GM10266 (cell line): ENCODE data around the gene PCED1A.
"Not testable (repeated sequence)": the region's sequence is repeated elsewhere in the genome, so short reads cannot be mapped to it uniquely, and the experiment has no call there.

Experiments used
- DNase-seq: peaks from one replicate; pipeline ENCODE4 v3.0.0; 2012; ENCODE audit errors: extremely low spot score
- TF ChIP-seq, protein P1 (sequence below): IDR thresholded peaks from 2 replicates; pipeline ENCODE4 v1.5.1; 2012; ENCODE audit warnings: mild to moderate bottlenecking, low read depth; ENCODE audit not compliant: control insufficient read depth, insufficient read depth; ENCODE audit errors: missing control alignments

Gene PCED1A

DNA sequence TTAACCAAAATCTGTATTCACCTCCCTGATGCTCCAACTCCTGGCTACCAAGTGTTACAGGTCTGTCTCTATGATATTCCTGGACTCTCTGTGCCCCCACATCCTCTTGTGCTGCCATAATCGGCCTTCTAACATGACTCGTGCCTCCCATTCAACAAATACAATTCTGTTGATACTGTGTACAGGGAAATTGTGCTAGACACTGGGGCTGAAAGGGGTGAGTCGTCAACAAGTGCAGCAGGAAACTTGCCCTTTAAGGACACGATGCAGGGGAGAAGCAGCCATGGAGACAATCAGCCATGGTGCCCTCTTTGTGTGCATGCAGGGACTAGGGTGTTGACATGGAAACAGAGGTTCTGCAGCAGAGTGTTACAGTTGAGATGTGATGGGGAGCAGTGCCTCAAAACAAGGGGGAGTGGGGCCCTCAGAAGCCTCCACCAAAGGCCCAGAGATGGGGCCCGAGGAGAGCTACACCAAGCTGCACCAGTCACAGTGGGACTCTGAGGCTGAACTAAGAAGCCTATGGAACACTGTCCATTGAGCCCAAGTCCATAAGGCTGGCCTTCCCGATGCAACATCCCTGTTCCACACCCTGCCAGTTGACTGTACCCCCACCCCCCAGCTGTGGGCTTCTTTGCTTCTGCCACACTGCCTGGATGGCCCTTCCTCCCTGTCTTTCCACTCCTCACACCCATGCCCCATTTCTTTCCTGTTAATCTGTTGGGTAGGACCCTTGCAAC lies 3.1 kb downstream of the PCED1A start:
- TF ChIP-seq, protein P1, sequence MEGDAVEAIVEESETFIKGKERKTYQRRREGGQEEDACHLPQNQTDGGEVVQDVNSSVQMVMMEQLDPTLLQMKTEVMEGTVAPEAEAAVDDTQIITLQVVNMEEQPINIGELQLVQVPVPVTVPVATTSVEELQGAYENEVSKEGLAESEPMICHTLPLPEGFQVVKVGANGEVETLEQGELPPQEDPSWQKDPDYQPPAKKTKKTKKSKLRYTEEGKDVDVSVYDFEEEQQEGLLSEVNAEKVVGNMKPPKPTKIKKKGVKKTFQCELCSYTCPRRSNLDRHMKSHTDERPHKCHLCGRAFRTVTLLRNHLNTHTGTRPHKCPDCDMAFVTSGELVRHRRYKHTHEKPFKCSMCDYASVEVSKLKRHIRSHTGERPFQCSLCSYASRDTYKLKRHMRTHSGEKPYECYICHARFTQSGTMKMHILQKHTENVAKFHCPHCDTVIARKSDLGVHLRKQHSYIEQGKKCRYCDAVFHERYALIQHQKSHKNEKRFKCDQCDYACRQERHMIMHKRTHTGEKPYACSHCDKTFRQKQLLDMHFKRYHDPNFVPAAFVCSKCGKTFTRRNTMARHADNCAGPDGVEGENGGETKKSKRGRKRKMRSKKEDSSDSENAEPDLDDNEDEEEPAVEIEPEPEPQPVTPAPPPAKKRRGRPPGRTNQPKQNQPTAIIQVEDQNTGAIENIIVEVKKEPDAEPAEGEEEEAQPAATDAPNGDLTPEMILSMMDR, result no peak
- no peak for DNase-seq

DNA sequence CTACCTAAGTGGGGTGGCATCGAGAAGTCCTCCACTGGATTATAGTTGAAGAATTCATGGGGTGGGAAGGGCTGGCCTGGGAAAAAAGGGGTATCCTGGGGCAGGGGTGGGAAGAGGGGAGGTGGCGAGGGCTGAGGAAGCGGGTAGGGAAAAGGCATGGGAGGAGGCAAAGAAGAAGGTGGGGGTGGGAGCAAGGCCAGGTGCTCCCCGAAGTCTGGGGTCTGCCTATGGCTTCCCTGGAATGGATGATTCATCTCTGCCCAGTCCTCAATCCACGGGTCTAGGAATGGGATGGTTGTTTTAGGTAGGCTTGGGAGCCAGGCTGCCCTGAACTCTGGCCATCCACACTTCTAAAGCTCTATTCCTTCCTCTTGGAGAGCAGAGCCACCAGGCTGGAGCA lies 4.4 kb downstream of the PCED1A start:
- TF ChIP-seq, protein P1, result no peak
- no peak for DNase-seq

DNA sequence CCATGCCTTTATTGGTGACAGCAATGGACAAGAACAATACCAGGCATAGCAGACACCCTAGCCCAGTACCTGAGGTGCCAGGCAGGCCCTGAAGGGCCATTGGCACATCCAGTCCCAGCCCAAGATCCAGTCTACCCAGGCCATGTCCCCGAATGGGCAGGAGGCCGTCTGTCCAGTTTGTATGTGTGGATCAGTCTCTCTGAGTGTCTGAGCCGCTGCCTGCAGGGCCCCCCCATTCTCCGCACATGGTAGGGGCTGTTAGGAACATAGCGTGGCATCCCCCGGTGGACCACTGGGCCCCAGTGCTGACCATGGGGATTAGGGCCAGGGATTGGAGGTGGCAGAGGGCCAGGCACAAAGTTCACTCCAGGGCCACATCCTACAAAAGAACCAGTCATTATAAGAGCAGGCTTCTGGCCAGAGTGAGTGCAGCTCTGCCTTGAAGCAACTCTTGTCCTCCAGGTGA lies 5.1 kb downstream of the PCED1A start:
- TF ChIP-seq, protein P1, result no peak

DNA sequence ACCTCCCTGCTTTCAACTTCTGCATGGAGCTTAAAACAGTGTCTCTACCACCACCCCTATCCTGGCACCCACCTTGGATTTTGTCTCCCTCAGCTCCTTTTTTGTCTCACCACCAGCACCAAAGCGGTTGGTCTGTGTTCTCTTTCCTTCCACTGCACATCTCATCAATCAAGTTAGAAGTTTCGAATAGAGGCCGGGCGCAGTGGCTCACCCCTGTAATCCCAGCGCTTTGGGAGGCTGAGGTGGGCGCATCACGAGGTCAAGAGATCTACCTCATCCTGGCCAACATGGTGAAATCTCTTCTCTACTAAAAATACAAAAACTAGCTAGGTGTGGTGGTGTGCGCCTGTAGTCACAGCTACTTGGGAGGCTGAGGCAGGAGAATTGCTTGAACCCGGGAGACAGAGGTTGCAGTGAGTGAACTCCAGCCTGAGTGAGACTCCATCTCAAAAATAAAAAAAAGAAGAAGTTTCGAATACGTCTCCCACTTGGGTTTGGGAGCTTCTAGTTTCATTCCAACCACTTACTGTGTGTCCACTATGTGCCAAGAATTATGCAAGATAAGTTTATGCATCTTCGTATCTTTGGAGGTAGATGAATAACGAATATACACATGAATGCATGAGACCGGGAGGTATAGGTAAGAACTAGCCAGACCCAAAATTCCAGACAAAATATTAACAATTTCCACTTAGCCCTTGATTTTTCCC lies 5.9 kb downstream of the PCED1A start:
- TF ChIP-seq, protein P1, result no peak
- DNase-seq, result no peak

More for the DNA sequence above, 5.1 kb downstream of the PCED1A start:
- no peak for DNase-seq

DNA sequence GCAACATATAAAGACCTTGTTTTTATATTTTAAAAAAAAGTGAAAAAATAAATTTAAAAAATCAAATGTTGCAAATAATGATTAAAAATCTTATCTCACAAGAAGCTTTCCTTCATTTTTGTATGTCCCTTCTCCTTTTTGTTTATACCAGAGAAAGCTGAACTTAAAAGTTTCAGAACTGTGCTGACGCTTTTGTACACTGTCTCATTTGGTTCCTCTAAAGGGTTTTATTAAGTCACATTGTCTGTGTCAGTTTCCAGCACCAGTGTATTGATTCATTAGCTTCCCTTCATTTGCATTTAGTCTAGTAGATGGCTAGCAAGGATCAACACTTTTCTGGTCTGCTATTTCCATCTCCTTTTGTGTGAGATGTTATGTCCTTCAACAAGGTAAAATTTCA lies 6.7 kb downstream of the PCED1A start:
- TF ChIP-seq, protein P1, result no peak
- DNase-seq, result no peak

DNA sequence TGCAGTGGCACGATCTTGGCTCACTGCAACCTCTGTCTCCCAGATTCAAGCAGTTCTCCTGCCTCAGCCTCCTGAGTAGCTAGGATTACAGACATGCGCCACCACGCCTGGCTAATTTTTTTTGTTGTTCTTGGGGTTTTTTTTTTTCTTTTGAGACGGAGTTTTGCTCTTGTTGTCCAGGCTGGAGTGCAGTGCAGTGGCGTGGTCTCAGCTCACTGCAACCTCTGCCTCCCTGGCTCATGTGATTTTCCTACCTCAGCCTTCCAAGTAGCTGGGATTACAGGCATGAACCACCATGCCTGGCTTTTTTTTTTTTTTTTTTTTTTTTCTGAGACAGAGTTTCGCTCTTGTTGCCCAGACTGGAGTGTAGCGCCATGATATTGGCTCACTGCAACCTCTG lies 9.2 kb downstream of the PCED1A start:
- not testable (repeated sequence) for DNase-seq

DNA sequence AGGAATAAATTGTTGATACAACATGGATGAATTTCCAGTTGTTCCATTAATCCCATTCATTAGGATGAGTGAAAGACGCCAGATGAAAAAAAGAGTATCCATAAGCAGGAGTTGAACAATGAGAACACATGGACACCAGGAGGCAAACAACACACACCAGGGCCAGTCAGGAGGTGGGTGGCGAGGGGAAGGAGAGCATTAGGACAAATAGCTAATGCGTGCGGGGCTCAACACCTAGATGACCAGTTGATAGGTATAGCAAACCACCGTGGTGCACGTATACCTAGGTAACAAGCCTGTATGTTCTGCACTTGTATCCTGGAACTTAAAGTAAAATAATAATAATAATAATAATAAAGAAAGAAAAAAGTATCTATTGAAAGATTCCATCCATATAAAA lies 11.1 kb downstream of the PCED1A start:
- no peak for DNase-seq
- TF ChIP-seq, protein P1, result no peak

DNA sequence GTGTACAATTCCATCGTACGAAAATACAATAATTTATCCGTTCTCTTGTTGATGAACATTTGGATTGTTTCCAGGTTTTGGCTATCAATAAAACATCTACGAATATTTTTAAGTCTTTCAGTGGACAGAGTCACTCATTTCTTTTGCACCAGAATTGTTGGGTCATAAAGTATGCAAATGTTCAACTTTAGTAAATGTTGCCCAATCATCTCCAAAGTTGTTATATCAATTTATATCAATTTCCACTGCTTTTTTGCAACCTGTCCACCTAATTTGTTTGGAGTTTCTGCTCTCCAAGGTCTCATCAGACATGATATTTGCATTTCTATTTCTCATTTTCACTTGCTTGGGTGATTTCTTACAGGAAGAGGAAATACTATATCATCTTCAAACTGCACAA lies 13.8 kb downstream of the PCED1A start:
- TF ChIP-seq, protein P1, result no peak
- DNase-seq, result no peak
